IPS DF 6.9 (cell line): ENCODE data around the gene MAF.

Experiments used
- DNase-seq: peaks from one replicate; pipeline ENCODE4 v3.0.0-alpha.2; 2013; ENCODE audit warnings: low read depth, low spot score
- H3K27ac ChIP-seq: one replicate; pipeline ENCODE4 v1.5.1; 2013; ENCODE audit warnings: low read length, control low read depth
- H3K27me3 ChIP-seq: 2 replicates; pipeline ENCODE4 v1.6.1; 2013; ENCODE audit warnings: mild to moderate bottlenecking, low read length; ENCODE audit not compliant: control insufficient read depth, insufficient read depth
- H3K36me3 ChIP-seq: 2 replicates; pipeline ENCODE4 v1.6.1; 2013; ENCODE audit warnings: low read length; ENCODE audit not compliant: control insufficient read depth, insufficient read depth
- H3K4me1 ChIP-seq: 2 replicates; pipeline ENCODE4 v1.6.1; 2013; ENCODE audit warnings: low read length; ENCODE audit not compliant: control insufficient read depth, insufficient read depth
- H3K4me3 ChIP-seq: 2 replicates; pipeline ENCODE4 v1.5.1; 2013; ENCODE audit warnings: mild to moderate bottlenecking, low read length
- H3K9me3 ChIP-seq: 2 replicates; pipeline ENCODE4 v1.6.1; 2013; ENCODE audit warnings: low read length, inconsistent platforms; ENCODE audit not compliant: control insufficient read depth, insufficient read depth
- WGBS: extraction: QIAGEN DNeasy Blood & Tissue Kit; methylation state at CpG from one replicate; pipeline ENCODE4 v1.1.7; 2013; ENCODE audit warnings: mixed read lengths, missing lambda C conversion rate; ENCODE audit not compliant: insufficient read length, insufficient coverage; 5-methylcytosine and 5-hydroxymethylcytosine counted together

Gene MAF

GRCh38 chr16:79613009-79613408, 12.5 kb upstream of the MAF start:
- Histone ChIP-seq H3K27ac (no peak overlapping the region), H3K27me3 (no peaks in the 10 kb centered on the region), H3K4me1 (no peaks in the 10 kb centered on the region), H3K9me3 (no peaks in the 10 kb centered on the region), H3K4me3 (no peak overlapping the region), H3K36me3 (no peaks in the 10 kb centered on the region)
- no peak for DNase-seq
- WGBS: no CpG with 5 or more reads among the region's 4 CpGs

GRCh38 chr16:79612207-79612606, 11.7 kb upstream of the MAF start:
- H3K27me3 ChIP-seq: no peaks in the 10 kb centered on the region
- H3K4me1 ChIP-seq: no peaks in the 10 kb centered on the region
- no peaks in the 10 kb centered on the region for H3K36me3 ChIP-seq
- H3K9me3 ChIP-seq: no peaks in the 10 kb centered on the region
- no peak for DNase-seq
- H3K27ac ChIP-seq: no peak overlapping the region
- no peak overlapping the region for H3K4me3 ChIP-seq
- WGBS: no CpG with 5 or more reads among the region's 2 CpGs

- Histone ChIP-seq H3K4me1 (no peaks in the 10 kb centered on the region), H3K36me3 (no peaks in the 10 kb centered on the region), H3K27me3 (no peaks in the 10 kb centered on the region), H3K27ac (no peak overlapping the region), H3K9me3 (no peaks in the 10 kb centered on the region), H3K4me3 (no peak overlapping the region)
- WGBS: no CpG with 5 or more reads among the region's 4 CpGs
- DNase-seq: no peak
These were observed 10.2 kb upstream of the MAF start for GRCh38 chr16:79610771-79611170.

DNA sequence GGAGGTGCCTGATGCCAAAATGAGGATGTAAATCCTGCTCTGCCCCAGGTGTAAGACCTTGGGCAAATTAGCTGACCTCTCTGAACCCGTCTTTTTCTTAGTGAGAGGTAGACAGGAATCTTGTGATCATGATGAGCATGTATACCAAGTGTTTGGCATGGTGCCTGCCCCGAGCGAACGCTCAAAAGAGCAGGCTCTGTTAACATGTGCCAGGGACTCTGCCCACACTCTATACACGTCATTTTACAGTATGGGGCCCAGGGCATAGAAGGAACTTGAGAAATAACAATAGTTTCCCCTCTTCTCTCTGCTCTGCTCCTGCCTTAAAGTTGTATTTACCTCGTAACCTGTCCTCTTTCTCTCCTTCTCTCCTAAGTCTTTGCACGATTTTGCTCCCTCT, 9.3 kb upstream of the MAF start:
- no peaks in the 10 kb centered on the region for H3K36me3 ChIP-seq
- H3K27me3 ChIP-seq: no peaks in the 10 kb centered on the region
- no peaks in the 10 kb centered on the region for H3K4me1 ChIP-seq
- no peak overlapping the region for H3K27ac ChIP-seq
- no peaks in the 10 kb centered on the region for H3K9me3 ChIP-seq
- WGBS: no CpG with 5 or more reads among the region's 7 CpGs
- no peak for DNase-seq
- no peak overlapping the region for H3K4me3 ChIP-seq

GRCh38 chr16:79608976-79609375, 8.4 kb upstream of the MAF start:
- Histone ChIP-seq H3K36me3 (no peaks in the 10 kb centered on the region), H3K27me3 (no peaks in the 10 kb centered on the region), H3K4me3 (no peak overlapping the region), H3K27ac (no peak overlapping the region), H3K9me3 (no peaks in the 10 kb centered on the region), H3K4me1 (no peaks in the 10 kb centered on the region)
- WGBS: no CpG with 5 or more reads among the region's 5 CpGs
- DNase-seq: no peak

GRCh38 chr16:79607587-79607986, 7.0 kb upstream of the MAF start:
- H3K27ac ChIP-seq: no peak overlapping the region
- H3K4me1 ChIP-seq: no peaks in the 10 kb centered on the region
- H3K4me3 ChIP-seq: no peak overlapping the region
- WGBS: no CpG with 5 or more reads among the region's 3 CpGs
- no peaks in the 10 kb centered on the region for H3K9me3 ChIP-seq
- DNase-seq: no peak
- no peaks in the 10 kb centered on the region for H3K36me3 ChIP-seq
- no peaks in the 10 kb centered on the region for H3K27me3 ChIP-seq

- H3K4me1 ChIP-seq: peaks cover 1% of the 10 kb centered on the region; the same call in 1 of the 2 replicates
- H3K9me3 ChIP-seq: no peaks in the 10 kb centered on the region
- no peaks in the 10 kb centered on the region for H3K27me3 ChIP-seq
- no peaks in the 10 kb centered on the region for H3K36me3 ChIP-seq
- no peak for DNase-seq
- no CpG with 5 or more reads among the region's 7 CpGs for WGBS
- H3K4me3 ChIP-seq: no peak overlapping the region
- no peak overlapping the region for H3K27ac ChIP-seq
These were observed 5.5 kb upstream of the MAF start for GRCh38 chr16:79605999-79606398.

DNA sequence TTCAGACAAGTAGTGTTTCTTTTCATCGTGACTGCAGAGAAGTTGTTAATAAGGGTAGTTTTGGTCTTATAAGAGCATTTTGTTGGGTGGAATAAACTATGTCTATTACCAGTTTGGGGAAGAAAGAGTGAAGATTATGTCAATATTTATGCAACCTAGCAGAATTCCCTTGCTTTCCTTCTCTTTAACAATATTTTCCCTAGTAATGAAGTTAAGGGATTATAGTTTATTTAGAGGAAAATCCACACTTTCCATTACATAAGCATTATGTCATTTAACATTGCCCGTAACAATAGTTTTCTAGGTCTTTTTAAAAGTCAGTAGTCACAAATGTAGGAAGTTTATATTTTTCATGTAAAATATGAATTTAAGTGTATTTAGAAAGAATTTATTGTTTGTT, 2.5 kb upstream of the MAF start:
- H3K9me3 ChIP-seq: no peaks in the 10 kb centered on the region
- DNase-seq: no peak
- H3K4me3 ChIP-seq: no peak overlapping the region
- H3K36me3 ChIP-seq: no peaks in the 10 kb centered on the region
- WGBS: no CpG with 5 or more reads among the region's 2 CpGs
- peaks cover 2% of the 10 kb centered on the region; the same call in 1 of the 2 replicates for H3K27me3 ChIP-seq
- peaks cover 2% of the 10 kb centered on the region; the same call in 1 of the 2 replicates for H3K4me1 ChIP-seq
- H3K27ac ChIP-seq: no peak overlapping the region

- no peaks in the 10 kb centered on the region for H3K9me3 ChIP-seq
- WGBS: no CpG with 5 or more reads among the region's 5 CpGs
- H3K27me3 ChIP-seq: peaks cover 2% of the 10 kb centered on the region; the same call in 1 of the 2 replicates
- DNase-seq: no peak
- H3K4me1 ChIP-seq: peaks cover 2% of the 10 kb centered on the region; the same call in 1 of the 2 replicates
- no peak overlapping the region for H3K4me3 ChIP-seq
- no peak overlapping the region for H3K27ac ChIP-seq
- no peaks in the 10 kb centered on the region for H3K36me3 ChIP-seq
These were observed 2.1 kb upstream of the MAF start for GRCh38 chr16:79602628-79603014.

GRCh38 chr16:79601931-79602627, 1.5 kb upstream of the MAF start:
- H3K27ac ChIP-seq: no peak overlapping the region
- peak overlapping the region; percentile 18; the same call in 1 of the 2 replicates for H3K4me3 ChIP-seq
- H3K9me3 ChIP-seq: no peaks in the 10 kb centered on the region
- H3K27me3 ChIP-seq: peaks cover 2% of the 10 kb centered on the region; the same call in 1 of the 2 replicates
- WGBS: no CpG with 5 or more reads among the region's 15 CpGs
- no peaks in the 10 kb centered on the region for H3K36me3 ChIP-seq
- peaks cover 2% of the 10 kb centered on the region; the same call in 1 of the 2 replicates for H3K4me1 ChIP-seq
- no peak for DNase-seq
